Measurements from ENCODE around the gene DNAJC15. TPM values are rescaled to one million over a fixed set of nuclear protein-coding genes. Genes with fewer than 3 reads are reported as not detected.
"Not testable (repeated sequence)": the region's sequence is repeated elsewhere in the genome, so short reads cannot be mapped to it uniquely, and the experiment has no call there.

The DNAJC15 gene
- total RNA-seq, 4 donors from 2014 or later: 1.6 to 8.4 (median 4.1) TPM

DNA sequence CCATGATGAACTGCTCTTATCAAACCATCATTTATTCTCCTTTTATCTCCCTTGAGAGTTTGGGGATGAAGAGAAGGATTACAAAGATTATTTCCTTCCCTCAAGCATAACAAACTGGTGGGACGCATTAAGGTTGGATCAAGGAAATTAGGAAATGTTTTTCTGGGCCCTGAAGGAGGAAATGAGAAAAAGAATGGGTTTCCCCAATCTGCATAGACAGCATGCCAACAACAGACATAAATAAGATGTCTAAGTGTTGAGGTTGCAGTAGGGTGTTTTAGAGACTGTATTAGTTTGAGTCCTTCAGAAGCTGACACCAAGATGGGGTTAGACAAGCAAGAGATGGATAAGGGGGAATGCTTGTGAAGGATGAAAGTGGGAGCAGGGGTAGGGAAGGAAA, 38.7 kb upstream of the DNAJC15 start:
- intact Hi-C loops (cut with DNase I; ENCODE audit: low total_unique reads): no loop called here
- no peak for DNase-seq (ENCODE audit: low spot score in 2 of 2)
- TF ChIP-seq POLR2A (IDR thresholded peaks at IDR 0.05): no peak
- TF ChIP-seq, protein P1, sequence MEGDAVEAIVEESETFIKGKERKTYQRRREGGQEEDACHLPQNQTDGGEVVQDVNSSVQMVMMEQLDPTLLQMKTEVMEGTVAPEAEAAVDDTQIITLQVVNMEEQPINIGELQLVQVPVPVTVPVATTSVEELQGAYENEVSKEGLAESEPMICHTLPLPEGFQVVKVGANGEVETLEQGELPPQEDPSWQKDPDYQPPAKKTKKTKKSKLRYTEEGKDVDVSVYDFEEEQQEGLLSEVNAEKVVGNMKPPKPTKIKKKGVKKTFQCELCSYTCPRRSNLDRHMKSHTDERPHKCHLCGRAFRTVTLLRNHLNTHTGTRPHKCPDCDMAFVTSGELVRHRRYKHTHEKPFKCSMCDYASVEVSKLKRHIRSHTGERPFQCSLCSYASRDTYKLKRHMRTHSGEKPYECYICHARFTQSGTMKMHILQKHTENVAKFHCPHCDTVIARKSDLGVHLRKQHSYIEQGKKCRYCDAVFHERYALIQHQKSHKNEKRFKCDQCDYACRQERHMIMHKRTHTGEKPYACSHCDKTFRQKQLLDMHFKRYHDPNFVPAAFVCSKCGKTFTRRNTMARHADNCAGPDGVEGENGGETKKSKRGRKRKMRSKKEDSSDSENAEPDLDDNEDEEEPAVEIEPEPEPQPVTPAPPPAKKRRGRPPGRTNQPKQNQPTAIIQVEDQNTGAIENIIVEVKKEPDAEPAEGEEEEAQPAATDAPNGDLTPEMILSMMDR (IDR thresholded peaks at IDR 0.05): no peak
- WGBS, 2 donors: 55 to 67% methylated on average over 1 of the region's 1 CpG
- no peak overlapping the region for H3K4me3 ChIP-seq (ENCODE audit: low read depth, poor library complexity, severe bottlenecking)

DNA sequence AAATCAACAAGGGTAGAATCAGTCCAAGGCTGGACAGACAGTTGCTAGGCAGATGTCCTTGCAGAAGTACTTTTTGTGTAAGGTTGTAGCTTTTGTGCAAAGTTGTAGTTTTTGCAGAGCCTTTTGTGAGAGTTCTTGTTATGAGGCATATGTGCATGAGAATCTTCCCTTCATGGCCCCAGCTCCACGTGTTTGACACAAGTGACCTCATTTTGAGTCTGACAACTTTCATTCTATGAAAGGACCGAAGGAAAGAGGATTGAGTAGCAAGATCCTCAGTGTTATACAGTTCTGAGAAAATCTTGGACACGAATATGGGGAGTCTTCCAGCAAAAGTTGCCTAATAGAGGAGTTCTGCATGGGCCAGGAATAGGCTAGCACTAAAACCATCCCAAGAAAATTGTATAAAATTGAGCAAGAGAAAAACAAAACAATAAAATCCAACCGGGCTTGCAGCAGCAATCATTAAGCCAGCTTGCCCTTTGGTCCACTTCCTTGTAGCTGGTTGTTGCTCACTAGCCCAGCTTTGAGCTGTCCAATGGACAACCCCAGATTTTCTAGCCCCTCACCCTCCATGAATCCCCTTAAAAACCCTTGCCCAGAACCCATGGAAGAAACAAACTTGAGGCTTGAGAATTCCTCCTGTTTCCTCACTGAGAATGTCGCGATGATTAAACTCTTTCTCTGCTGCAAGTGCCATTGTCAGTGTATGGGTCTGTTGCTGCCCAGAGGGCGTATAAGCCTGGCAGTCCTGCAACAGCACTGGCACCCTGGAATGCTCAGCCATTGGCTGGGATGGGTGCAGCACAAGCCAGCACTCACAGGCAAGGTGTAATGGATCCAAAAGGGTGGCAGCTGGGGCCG, 37.8 kb upstream of the DNAJC15 start:
- TF ChIP-seq, protein P1 (IDR thresholded peaks at IDR 0.05): no peak
- TF ChIP-seq POLR2A (IDR thresholded peaks at IDR 0.05): no peak
- WGBS, 2 donors: 35 to 50% methylated on average over 8 of the region's 8 CpGs
- peak in 1 of 2 donors; percentile 25 for DNase-seq (ENCODE audit: low spot score in 2 of 2)
- intact Hi-C loops (cut with DNase I; ENCODE audit: low total_unique reads): no loop called here
- no peak overlapping the region for H3K4me3 ChIP-seq (ENCODE audit: low read depth, poor library complexity, severe bottlenecking)

DNA sequence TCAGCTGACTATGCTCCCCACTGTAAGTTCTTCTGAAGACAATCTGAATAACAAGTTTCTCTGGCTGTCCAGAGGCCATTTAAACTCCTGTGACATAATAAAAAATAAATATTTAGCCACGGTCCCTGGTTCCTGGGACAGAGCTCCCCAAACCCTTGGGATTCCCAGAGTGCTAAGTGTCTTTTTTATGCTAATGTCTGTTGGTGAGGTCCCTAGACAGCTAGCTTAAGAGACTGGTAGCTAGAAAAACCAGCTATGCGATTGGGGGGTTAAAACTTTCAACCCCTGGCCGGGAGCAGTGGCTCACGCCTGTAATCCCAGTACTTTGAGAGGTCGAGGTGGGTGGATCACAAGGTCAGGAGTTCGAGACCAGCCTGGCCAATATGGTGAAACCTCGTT, 37.2 kb upstream of the DNAJC15 start:
- intact Hi-C loops (cut with DNase I; ENCODE audit: low total_unique reads): no loop called here
- H3K4me3 ChIP-seq (ENCODE audit: low read depth, poor library complexity, severe bottlenecking): no peak overlapping the region
- DNase-seq (ENCODE audit: low spot score in 2 of 2): no peak
- no peak for TF ChIP-seq POLR2A (IDR thresholded peaks at IDR 0.05)
- 62 to 73% methylated on average over 7 of the region's 7 CpGs for WGBS, 2 donors

DNA sequence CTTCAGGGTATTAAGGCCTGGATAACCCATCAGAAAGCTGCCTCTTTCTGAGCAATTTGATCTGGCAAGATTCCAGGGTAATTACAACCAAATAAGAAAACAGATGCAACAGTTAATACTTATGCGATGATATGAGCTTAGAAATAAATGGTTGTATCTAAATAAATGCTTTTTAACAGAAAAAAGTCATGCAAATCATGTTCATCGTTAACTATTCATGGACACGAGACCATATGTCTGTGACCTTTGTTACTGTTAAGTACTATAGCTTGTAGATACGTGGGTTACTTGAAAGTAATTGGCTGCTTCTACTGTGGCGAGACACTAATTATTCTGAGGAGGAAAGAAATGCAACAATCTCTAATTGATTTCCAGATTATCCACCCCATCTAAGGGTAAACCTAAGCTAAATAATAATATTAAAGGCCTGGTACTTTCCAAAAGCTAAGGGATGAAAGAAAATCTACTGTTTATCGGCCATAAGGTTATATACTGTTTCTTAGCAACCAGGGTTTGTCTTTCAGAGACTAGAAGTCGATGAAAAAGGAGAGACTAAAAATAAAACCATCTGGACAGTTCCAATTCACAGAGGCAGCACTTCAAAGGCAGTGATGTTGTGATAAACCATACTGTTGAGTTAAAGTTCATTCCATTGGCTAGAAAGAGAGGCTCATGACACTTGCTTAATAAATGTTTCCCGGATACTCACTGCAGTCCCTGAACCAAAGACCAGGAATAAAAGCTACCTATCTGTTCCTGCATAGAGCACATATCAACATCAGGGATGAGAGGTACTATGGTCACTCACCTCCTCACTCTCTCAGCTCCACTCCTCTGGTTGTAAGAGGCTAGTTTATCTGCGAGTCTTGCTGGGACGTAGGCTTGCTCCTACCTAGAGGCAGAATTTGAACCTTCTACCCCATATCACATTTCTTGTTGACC, 32.8 kb upstream of the DNAJC15 start:
- DNase-seq (ENCODE audit: low spot score in 2 of 2): no peak
- TF ChIP-seq, protein P1 (IDR thresholded peaks at IDR 0.05): no peak
- no peak for TF ChIP-seq POLR2A (IDR thresholded peaks at IDR 0.05)
- 70 to 75% methylated on average over 10 of the region's 10 CpGs for WGBS, 2 donors
- H3K4me3 ChIP-seq (ENCODE audit: low read depth, poor library complexity, severe bottlenecking): no peak overlapping the region
- intact Hi-C loops (cut with DNase I; ENCODE audit: low total_unique reads): no loop called here

DNA sequence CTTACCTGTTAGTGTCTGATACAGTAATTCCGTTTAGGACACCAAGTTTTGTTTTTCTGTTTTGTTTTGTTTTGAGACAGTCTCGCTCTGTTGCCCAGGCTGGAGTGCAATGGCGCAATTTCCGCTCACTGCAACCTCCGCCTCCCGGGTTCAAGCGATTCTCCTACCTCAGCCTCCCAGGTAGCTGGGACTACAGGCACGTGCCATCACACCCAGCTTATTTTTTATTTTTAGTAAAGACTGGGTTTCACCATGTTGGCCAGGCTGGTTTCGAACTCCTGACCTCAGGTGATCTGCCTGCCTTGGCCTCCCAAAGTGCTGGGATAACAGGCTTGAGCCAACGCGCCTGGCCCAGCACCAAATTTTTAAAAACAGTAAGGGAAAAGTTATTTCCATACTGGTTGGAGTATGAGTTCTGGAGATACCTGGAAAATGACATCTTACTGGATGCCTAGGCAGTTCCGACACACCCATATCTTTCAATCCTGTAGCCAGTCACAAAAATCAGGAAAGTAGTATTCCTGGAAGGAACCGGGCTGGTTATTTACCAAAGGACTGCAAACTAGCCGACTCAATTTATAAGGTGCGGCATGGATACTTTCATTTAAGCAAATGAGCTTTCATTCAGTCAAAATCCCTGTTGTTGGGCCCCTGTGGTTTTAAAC, 32.0 kb upstream of the DNAJC15 start:
- intact Hi-C loops (cut with DNase I; ENCODE audit: low total_unique reads): not testable (repeated sequence)

DNA sequence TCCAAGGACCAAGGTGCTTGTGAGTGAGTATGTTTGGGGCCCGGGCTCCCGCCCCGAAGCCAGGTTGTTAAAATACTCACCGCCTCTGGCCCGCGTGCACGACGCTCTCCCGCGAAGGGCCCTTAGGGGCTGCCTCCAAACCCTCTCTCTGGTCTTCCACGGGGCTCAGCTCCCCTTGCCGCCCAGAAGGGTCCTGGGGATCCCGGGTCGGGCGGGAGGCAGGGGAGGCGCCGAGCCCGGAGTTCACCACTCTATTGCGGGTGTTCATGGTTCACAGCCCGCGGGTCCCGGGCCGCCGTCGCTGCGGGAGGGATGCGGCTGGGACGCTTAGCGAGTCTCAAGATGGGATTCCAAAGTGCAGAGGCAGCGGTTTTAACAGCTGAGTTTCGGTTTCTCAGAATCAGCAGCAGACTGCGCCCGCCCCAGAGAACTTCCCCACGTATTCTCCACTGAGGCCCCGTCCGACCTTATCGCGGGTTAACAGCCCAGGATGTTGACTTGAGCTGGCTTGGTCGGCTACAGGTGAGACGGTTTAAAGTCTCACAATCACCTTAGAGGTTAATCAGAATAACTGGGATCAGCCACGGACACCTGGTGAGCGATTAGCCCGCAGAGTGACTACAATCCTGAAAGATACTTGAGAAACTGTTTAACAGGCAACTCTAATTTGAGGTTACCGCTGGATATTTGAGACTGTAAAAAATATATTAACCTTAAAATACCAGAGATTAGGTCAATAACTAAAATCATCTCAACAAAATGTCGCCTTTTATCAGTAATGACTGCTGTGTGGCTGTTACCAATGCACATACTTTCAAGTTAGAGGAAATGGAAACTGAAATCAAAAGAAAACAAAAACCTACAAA, 31.3 kb upstream of the DNAJC15 start, which contains the start of gene EPSTI1:
TSS of gene EPSTI1 (minus strand) at position 344 of the 866 bp plus-strand sequence. CDS start at position 268, 76 bp downstream.
- H3K4me3 ChIP-seq (ENCODE audit: low read depth, poor library complexity, severe bottlenecking): peak within 1 kb of the TSS; percentile 51
- 4 to 8% methylated on average over 29 to 30 of the region's 45 CpGs for WGBS, 2 donors
- TF ChIP-seq, protein P1 (IDR thresholded peaks at IDR 0.05): no peak
- no peak for TF ChIP-seq POLR2A (IDR thresholded peaks at IDR 0.05)
- peak; percentile 34 to 92 for DNase-seq (ENCODE audit: low spot score in 2 of 2)
- intact Hi-C loops (cut with DNase I; ENCODE audit: low total_unique reads): no loop called here

More for the DNA sequence above, 32.0 kb upstream of the DNAJC15 start:
- 59 to 66% methylated on average over 15 of the region's 15 CpGs for WGBS, 2 donors
- not testable (repeated sequence) for DNase-seq (ENCODE audit: low spot score in 2 of 2)
- H3K4me3 ChIP-seq (ENCODE audit: low read depth, poor library complexity, severe bottlenecking): peak overlapping the region; percentile 51

All from lower leg skin (tissue), 4 donors.